ENCODE data around the gene YBX2. TPM values are rescaled to one million over a fixed set of nuclear protein-coding genes. Genes with fewer than 3 reads are reported as not detected.

Gene YBX2
- total RNA-seq, 4 donors from 2014 or later = 1.2 to 4.1 (median 2.1) TPM

DNA sequence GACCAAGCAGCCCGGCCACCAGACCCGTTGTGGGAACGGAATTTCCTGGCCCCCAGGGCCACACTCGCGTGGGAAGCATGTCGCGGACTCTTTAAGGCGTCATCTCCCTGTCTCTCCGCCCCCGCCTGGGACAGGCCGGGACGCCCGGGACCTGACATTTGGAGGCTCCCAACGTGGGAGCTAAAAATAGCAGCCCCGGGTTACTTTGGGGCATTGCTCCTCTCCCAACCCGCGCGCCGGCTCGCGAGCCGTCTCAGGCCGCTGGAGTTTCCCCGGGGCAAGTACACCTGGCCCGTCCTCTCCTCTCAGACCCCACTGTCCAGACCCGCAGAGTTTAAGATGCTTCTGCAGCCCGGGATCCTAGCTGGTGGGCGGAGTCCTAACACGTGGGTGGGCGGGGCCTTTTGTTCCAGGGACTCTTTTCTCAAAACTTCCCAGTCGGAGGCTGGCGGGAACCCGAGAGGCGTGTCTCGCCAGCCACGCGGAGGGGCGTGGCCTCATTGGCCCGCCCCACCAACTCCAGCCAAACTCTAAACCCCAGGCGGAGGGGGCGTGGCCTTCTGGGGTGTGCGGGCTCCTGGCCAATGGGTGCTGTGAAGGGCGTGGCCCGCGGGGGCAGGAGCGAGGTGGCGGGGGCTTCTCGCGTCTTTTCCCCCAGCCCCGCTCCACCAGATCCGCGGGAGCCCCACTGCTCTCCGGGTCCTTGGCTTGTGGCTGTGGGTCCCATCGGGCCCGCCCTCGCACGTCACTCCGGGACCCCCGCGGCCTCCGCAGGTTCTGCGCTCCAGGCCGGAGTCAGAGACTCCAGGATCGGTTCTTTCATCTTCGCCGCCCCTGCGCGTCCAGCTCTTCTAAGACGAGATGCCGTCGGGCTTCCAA, 13.1 kb downstream of the YBX2 start, which contains the start of gene SLC2A4:
SLC2A4 (plus strand) TSS at position 645 of the 879 bp plus-strand sequence; CDS start at position 862, 217 bp downstream.
- H3K9me3 ChIP-seq = no peaks in the 10 kb centered on the region
- no peaks in the 10 kb centered on the region for H3K36me3 ChIP-seq
- H3K4me1 ChIP-seq = peaks cover 16 to 23% of the 10 kb centered on the region in 2 donors
- peak; percentile 94 to 96 for DNase-seq
- H3K27ac ChIP-seq = peak within 1 kb of the TSS; percentile 75 to 84 (median 81)
- TF ChIP-seq POLR2A (IDR thresholded peaks at IDR 0.05) = no peak
- TF ChIP-seq, protein P1, sequence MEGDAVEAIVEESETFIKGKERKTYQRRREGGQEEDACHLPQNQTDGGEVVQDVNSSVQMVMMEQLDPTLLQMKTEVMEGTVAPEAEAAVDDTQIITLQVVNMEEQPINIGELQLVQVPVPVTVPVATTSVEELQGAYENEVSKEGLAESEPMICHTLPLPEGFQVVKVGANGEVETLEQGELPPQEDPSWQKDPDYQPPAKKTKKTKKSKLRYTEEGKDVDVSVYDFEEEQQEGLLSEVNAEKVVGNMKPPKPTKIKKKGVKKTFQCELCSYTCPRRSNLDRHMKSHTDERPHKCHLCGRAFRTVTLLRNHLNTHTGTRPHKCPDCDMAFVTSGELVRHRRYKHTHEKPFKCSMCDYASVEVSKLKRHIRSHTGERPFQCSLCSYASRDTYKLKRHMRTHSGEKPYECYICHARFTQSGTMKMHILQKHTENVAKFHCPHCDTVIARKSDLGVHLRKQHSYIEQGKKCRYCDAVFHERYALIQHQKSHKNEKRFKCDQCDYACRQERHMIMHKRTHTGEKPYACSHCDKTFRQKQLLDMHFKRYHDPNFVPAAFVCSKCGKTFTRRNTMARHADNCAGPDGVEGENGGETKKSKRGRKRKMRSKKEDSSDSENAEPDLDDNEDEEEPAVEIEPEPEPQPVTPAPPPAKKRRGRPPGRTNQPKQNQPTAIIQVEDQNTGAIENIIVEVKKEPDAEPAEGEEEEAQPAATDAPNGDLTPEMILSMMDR (IDR thresholded peaks at IDR 0.05) = no peak
- 0 to 1% methylated on average over 25 to 33 of the region's 71 CpGs for WGBS, 2 donors
- intact Hi-C loops (cut with DNase I) = loop anchor here (2.0 kb wide), 1 partner anchor 15 kb away; no protein-coding TSS in a partner anchor
- no peaks in the 10 kb centered on the region for H3K27me3 ChIP-seq
- H3K4me3 ChIP-seq (replicated peaks in 1 of 3) = peak within 1 kb of the TSS in 2 of 3 donors; percentile 12 to 27

DNA sequence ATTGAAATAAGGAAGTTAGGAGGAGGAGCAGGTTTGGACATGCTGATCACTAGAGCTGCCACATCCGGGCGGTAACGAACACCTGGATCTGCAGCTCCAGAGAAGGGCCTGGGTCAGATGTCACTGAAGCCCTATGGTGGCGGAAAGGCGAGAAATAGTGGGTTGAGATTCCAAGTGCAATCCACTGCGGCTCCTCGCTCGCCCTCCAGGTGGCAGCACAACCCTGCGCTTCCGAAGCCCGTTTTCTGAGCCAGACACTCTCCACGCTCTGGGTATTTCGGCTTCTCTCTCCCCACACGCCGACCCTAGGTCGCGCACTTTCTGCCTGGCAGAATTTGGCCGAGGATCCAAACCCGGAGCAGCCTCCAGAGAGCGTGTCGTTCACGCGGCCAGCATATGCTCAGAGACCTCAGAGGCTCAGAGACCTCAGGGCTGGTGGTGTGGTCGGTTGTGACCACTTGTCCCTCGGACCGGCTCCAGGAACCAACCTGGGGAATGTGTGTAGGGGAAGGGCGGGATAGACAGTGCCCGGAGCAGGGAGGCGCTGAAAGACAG, 13.8 kb downstream of the YBX2 start:
- TF ChIP-seq, protein P1 (IDR thresholded peaks at IDR 0.05) = peak; percentile 73 to 99 (median 96)
- TF ChIP-seq POLR2A (IDR thresholded peaks at IDR 0.05) = no peak
- no peaks in the 10 kb centered on the region for H3K9me3 ChIP-seq
- intact Hi-C loops (cut with DNase I) = loop anchor here (2.0 kb wide), 1 partner anchor 16 kb away; no protein-coding TSS in a partner anchor
- WGBS, 2 donors = 1 to 2% methylated on average over 14 to 29 of the region's 29 CpGs
- peak overlapping the region; percentile 75 to 84 (median 81) for H3K27ac ChIP-seq
- H3K4me3 ChIP-seq (replicated peaks in 1 of 3) = peak overlapping the region in 1 of 3 donors; percentile 27
- peaks cover 16 to 23% of the 10 kb centered on the region in 2 donors for H3K4me1 ChIP-seq
- peak; percentile 82 to 83 for DNase-seq
- no peaks in the 10 kb centered on the region for H3K36me3 ChIP-seq
- H3K27me3 ChIP-seq = no peaks in the 10 kb centered on the region

DNA sequence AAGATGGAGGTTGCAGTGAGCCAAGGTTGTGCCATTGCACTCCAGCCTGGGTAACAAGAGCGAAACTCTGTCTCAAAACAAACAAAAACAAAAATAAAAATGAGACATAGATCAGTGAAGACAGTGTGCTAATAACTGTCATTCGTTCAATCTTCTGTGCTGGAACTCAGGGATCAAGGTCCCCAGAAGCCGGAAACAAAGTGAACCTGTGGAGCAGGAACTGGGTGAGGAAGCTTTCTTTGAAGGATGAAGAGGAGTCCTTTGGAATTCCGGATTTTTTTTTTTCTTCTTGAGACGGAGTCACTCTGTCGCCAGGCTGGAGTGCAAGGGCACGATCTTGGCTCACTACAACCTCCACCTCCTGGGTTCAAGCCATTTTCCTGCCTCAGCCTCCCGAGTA, 15.0 kb downstream of the YBX2 start:
- 87 to 89% methylated on average over 8 of the region's 8 CpGs for WGBS, 2 donors
- DNase-seq = no peak

DNA sequence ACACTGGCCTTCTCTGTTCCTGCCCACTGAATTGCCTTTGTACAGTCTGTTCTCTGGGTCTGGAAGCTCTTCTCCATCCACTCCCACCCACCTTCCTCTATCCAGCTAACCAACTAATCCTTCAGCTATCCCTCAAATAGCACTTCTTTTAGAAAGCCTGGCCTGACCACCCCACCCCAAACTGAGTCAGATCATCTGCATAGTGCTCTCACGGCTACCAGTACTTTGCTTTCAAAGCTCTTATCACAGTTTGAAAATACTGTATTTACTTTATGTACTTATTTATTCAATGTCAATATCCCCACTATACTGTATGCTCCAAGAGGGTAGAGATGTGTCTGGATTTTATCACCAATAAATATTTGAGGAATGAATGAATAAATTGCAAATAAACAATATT, 27.7 kb downstream of the YBX2 start:
- Histone ChIP-seq H3K9me3 (no peaks in the 10 kb centered on the region), H3K36me3 (no peaks in the 10 kb centered on the region), H3K27ac (no peak overlapping the region), H3K27me3 (no peaks in the 10 kb centered on the region), H3K4me1 (peaks cover 0 to 7% of the 10 kb centered on the region in 2 donors), H3K4me3 (replicated peaks in 1 of 3) (no peak overlapping the region)
- DNase-seq = no peak
- 77 to 81% methylated on average over 1 of the region's 1 CpG for WGBS, 2 donors
- TF ChIP-seq, protein P1 (IDR thresholded peaks at IDR 0.05) = no peak
- TF ChIP-seq POLR2A (IDR thresholded peaks at IDR 0.05) = no peak
- intact Hi-C loops (cut with DNase I) = no loop called here

More for the DNA sequence above, 15.0 kb downstream of the YBX2 start:
- no peak overlapping the region for H3K27ac ChIP-seq
- H3K9me3 ChIP-seq = no peaks in the 10 kb centered on the region
- TF ChIP-seq POLR2A (IDR thresholded peaks at IDR 0.05) = no peak
- TF ChIP-seq, protein P1 (IDR thresholded peaks at IDR 0.05) = no peak
- no peaks in the 10 kb centered on the region for H3K36me3 ChIP-seq
- no peak overlapping the region for H3K4me3 ChIP-seq (replicated peaks in 1 of 3)
- peaks cover 16 to 23% of the 10 kb centered on the region in 2 donors for H3K4me1 ChIP-seq
- no peaks in the 10 kb centered on the region for H3K27me3 ChIP-seq
- intact Hi-C loops (cut with DNase I) = no loop called here

DNA sequence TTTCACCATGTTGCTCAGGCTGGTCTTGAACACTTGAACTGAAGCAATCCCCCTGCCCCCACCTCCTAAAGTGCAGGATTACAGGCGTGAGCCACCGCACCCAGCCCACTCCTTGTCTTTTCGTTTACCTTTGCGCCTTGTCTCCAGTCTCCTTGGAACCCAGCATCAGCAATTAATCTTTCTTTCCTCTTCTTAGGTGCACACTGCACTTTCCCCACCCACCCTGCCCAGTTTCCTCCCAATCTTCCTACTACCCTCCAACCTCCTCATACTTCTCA, 30.7 kb downstream of the YBX2 start:
- WGBS, 2 donors = 63 to 65% methylated on average over 4 of the region's 4 CpGs

More for the DNA sequence above, 30.7 kb downstream of the YBX2 start:
- intact Hi-C loops (cut with DNase I) = no loop called here
- peaks cover 4 to 5% of the 10 kb centered on the region in 2 donors for H3K36me3 ChIP-seq
- H3K27ac ChIP-seq = peak overlapping the region in 2 of 3 donors; percentile 44 to 69
- H3K27me3 ChIP-seq = no peaks in the 10 kb centered on the region
- H3K4me1 ChIP-seq = peaks cover 9 to 28% of the 10 kb centered on the region in 2 donors
- TF ChIP-seq, protein P1 (IDR thresholded peaks at IDR 0.05) = no peak
- no peak for TF ChIP-seq POLR2A (IDR thresholded peaks at IDR 0.05)
- H3K4me3 ChIP-seq (replicated peaks in 1 of 3) = peak overlapping the region in 1 of 3 donors; percentile 68
- no peaks in the 10 kb centered on the region for H3K9me3 ChIP-seq
- DNase-seq = no peak

Data from thyroid gland (tissue), 4 donors.